Stimulated activated naive CD4-positive, alpha-beta T cell (primary cell): ENCODE data around the gene KCNH3.
"Not testable (repeated sequence)": the region's sequence is repeated elsewhere in the genome, so short reads cannot be mapped to it uniquely, and the experiment has no call there.

Experiments
- DNase-seq, 6 experiments: peaks; one replicate each; lab custom pipeline; 2025; lab: John Stamatoyannopoulos, UW

The KCNH3 gene

GRCh38 chr12:49538510-49539403 lies at the start of gene KCNH3:
Gene KCNH3, plus strand, starts transcription at chr12:49539030. Its CDS starts 387 bp downstream, at chr12:49539417.
- peak; percentile 78 to 89 (median 87) for DNase-seq

- DNase-seq, result no peak
These were observed 49.7 kb upstream of the KCNH3 start for GRCh38 chr12:49489154-49489553.

- DNase-seq, result no peak
These were observed 49.1 kb upstream of the KCNH3 start for GRCh38 chr12:49489720-49490119.

DNA sequence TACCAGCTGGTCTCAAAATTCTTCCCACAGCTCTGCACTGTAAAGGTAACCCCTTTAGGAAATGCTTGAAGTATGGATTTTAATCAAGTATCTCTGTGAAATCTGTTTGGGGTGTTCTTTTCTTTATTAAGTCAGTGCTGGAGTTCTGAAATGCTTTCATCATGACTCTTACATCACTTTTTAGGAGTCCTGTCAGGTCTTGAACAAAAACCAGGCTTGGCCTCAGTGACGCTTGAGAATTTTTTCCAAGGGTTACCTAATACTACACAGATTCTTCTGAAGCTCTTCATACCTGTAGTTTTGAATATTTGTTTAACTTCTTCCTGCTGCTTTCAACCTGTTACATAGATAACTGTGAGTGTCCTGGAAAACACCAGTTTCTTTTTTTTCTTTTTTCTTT lies 47.0 kb upstream of the KCNH3 start:
- DNase-seq, result no peak

- DNase-seq, result no peak
These were observed 44.9 kb upstream of the KCNH3 start for GRCh38 chr12:49493900-49494299.

DNA sequence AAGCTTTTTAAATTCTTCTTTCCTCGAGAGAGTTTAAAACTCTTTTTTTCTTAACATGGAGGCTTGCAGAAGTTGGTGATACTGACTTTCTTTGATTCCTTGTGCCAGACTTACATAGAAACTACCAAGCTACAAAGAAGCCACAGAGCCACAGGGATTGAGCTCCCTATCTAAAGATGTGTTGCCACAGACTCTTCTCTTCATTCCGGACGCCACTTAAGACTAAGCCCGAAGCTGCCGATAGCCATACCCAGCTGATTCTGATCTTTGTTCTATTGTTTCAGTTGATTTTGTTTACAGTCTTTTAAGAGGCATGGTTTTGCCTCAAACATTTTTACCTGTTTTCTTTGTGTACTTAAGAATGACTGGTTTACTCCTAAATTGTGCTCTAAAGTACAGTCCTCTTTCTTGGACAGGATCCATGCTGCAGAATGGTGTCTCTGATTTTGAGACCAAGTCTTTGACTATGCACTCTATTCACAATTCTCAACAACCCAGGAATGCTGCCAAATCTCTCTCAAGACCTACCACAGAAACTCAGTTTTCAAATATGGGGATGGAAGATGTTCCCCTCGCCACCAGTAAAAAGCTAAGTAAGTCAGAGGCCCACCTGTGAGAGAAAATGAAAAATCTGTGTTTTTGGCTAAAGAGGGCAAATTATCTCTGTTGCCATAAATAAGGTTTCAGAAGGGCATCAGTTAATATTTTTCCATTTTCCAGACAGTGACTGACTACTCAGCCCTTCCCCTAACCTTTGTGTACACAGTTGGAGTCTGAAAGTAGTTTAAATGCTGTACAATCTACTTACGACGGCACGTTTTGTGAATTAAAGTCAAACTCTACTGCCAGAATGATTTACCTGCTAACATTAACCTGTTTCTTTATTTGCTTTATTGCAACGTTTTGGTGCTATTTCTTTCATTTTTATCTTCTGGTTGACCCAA lies 42.1 kb upstream of the KCNH3 start:
- no peak for DNase-seq

DNA sequence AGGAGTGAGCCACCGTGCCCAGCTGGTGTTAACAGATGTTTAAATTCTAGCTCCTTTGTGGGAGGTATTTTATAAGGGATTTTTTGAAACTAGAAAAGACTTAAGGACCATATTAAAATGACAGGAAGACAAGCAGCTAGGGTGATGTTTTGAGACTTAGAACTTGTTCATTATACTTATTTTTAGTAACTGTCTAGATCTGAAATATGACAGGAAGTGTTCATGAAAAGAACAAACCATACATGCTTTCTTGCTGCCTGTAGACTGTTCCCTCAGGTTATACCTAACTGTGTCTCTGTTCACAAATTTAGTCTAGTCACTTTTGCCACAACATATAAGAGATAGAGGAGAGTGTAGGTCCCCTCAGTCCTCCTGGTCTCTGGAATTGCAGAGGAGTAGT lies 36.9 kb upstream of the KCNH3 start:
- peak in 1 of 6 experiments; percentile 24 for DNase-seq

DNA sequence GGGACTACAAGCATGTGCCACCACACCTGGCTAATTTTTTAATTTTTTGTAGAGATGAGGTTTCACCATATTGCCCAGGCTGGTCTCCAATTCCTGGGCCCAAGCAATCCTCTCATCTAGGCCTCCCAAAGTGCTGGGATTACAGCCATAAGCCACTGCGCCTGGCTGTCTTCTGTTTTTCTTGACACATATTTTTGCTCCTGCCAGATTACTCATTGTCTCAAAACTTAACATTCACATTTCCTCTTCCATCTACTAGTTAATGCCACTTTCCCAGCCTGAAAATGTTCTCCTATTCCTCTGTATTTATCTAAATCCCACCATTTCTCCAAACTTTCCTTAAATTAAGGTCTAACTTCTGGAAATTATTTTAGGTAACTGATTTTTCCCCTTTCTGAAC lies 36.2 kb upstream of the KCNH3 start:
- DNase-seq, result no peak

- no peak for DNase-seq
These were observed 35.1 kb upstream of the KCNH3 start for GRCh38 chr12:49503674-49504180.

- no peak for DNase-seq
These were observed 33.2 kb upstream of the KCNH3 start for GRCh38 chr12:49505672-49506071.

DNA sequence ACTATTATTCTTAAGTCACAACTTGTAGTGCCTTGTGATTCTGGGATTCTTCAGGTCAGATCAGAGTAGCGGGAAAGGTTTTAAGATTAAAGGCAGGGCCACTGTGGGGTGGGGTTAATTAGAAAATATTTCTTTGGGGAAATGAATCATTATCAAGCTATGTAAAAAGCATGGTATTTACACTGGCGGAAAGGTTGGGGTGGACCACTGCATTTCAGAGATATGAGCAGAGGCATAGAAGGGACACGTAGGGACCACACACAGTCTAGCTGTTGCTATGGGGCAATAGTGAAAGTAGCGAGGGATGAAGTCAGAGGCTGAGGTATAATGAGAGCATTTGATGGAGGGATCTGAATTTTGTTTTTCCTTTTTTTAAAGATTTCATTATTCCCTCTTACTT lies 31.7 kb upstream of the KCNH3 start:
- no peak for DNase-seq

GRCh38 chr12:49509681-49510080 lies 29.1 kb upstream of the KCNH3 start:
- DNase-seq, result not testable (repeated sequence)

DNA sequence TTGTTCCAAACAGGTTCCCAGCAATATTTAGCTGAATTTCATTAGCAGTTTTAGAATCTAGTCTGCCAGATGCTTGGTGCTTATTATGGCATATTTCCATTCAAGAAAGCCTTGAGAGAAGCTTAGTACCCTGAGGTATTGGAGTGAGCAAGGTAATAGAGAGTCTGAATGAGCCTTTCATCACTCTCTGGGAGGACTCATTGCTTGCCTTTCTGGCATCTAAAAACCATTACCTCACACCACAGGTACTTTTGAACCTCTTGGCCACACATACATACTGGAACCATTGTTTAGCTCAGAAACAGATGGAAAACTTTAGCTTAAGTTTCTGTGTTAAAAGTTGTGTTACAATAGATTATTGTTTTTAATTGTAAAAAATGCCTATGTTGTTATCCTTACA lies 27.4 kb upstream of the KCNH3 start:
- DNase-seq, result no peak

DNA sequence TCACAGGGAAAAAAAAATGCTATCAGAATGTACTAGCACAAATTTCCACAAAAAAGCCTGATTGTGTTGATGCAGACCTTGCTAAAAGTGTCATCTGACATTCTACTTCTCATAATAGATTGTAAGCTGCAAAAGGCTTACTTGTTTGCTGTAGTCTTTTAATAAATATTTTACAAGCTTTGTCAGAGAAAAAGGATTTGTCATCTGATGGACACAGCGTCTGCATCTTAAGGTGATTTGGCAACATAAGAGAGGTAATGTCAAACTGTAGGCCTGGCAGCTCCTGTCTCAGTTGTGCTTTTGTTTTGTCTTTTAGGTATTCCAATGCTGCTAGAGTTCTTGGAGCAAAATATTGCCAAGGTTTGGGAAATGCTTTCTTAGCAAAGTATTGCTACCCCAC lies 26.3 kb upstream of the KCNH3 start:
- DNase-seq, result no peak

DNA sequence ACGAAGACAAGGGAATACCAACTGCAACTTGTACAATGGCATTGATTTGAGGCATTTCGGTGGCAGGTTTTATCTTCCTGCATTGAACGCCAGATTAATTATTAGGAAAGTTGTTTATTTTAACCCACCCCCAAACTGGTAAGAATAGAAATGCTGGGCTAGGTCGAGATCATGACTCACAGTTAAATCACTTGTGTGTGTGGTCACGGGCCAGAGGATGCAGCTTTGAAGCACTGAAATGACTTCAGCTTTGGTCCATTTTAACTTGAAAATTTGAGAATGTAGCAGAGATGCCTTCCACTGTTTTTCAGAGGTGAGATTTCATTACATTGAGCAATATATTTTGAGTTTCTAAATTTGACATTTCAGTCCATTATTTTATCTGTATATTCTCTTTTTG lies 23.6 kb upstream of the KCNH3 start:
- no peak for DNase-seq

DNA sequence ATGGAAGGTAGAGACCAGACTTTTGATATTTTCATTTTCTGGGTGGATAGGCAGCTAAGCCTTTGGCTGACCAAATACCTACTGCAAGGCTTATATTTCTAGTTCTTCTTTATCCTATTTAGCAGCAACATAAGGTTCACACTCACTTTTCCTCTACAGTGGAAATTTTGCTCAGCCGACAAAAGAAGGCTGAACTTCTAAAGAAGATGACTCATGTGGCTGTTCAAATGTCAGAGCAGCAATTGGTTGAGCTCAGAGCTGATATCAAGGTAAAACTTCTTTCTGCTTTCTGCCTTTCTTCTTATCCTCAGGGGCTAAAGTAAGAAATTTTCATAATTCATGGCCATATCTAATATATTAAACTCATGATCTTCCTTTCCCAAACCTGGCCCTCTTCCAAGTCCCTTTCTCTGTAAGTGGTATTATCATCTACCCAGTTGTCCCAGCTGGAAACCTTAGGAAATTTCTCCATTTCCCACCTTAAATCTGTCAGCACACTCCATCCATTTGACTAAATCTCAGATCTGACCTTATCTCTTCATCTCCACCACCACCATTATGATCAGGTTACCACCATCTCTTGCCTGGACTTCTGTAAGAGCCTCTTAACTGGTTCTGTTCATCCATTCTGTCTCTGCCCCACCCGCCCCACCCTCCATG lies 19.8 kb upstream of the KCNH3 start:
- no peak for DNase-seq

DNA sequence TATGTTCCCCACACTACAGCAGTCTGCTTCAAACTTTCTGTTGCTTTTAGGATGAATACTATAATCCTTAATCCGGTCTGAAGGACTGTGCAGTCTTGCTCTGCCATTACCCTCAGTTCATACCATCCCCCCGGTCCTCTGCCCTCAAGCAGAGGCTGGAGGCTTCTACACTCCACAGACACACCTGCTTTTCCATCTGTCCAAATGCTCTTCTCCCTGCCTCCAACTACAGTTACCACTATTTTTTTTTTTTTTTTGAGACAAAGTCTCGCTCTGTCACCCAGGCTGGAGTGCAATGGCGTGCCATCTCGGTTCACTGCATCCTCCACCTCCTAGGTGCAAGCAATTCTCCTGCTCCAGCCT lies 19.3 kb upstream of the KCNH3 start:
- DNase-seq, result no peak

DNA sequence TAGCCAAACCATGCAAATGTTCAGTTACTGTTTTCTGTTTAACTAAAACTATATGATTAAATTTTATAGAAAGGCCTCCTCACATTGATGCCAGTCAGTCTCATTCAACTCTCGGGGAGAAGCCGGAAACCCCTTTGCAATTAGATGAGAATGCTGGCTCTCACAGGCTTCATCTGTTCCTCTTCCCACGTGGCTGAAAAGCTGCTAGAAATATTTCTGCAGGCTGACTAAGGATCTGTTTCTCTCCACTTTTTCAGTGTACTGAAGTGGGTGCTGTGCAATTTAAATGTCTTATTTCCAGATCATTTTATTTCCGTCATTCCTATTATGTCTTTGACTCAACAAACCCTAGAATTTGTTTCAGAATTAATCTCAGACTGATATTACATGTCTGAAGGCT lies 17.4 kb upstream of the KCNH3 start:
- DNase-seq, result no peak

GRCh38 chr12:49524660-49525324 lies 14.0 kb upstream of the KCNH3 start:
- no peak for DNase-seq

DNA sequence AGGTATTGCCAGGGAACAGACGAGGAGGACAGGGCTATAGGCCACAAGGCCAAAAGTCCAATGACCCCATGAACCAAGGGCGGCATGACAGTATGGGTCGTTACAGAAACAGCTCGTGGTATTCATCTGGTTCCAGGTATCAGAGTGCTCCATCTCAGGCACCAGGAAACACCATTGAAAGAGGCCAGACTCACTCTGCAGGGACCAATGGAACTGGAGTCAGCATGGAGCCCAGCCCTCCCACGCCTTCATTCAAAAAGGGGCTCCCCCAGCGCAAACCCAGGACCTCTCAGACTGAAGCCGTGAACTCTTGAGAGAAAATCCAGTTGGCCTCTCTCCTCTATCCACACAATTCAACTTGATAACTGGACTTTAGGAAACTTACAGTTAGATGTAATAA lies 12.9 kb upstream of the KCNH3 start:
- DNase-seq, result no peak

- no peak for DNase-seq
These were observed 11.3 kb upstream of the KCNH3 start for GRCh38 chr12:49527361-49528130.
